DND-41 (cell line): ENCODE data around the gene THOC6.

Source experiments
- EZH2 ChIP-seq: IDR thresholded peaks from 3 replicates; pipeline ENCODE4 v1.6.1; 2012; ENCODE audit warnings: borderline replicate concordance, low read depth, mild to moderate bottlenecking, moderate library complexity, low read length, inconsistent platforms; ENCODE audit not compliant: severe bottlenecking
- TF ChIP-seq, protein P1 (sequence below): IDR thresholded peaks from 2 replicates; pipeline ENCODE4 v1.5.1; 2012; ENCODE audit warnings: borderline replicate concordance, low read length, moderate library complexity, mild to moderate bottlenecking; ENCODE audit not compliant: poor library complexity, severe bottlenecking; ENCODE audit errors: extremely low read depth

DNA sequence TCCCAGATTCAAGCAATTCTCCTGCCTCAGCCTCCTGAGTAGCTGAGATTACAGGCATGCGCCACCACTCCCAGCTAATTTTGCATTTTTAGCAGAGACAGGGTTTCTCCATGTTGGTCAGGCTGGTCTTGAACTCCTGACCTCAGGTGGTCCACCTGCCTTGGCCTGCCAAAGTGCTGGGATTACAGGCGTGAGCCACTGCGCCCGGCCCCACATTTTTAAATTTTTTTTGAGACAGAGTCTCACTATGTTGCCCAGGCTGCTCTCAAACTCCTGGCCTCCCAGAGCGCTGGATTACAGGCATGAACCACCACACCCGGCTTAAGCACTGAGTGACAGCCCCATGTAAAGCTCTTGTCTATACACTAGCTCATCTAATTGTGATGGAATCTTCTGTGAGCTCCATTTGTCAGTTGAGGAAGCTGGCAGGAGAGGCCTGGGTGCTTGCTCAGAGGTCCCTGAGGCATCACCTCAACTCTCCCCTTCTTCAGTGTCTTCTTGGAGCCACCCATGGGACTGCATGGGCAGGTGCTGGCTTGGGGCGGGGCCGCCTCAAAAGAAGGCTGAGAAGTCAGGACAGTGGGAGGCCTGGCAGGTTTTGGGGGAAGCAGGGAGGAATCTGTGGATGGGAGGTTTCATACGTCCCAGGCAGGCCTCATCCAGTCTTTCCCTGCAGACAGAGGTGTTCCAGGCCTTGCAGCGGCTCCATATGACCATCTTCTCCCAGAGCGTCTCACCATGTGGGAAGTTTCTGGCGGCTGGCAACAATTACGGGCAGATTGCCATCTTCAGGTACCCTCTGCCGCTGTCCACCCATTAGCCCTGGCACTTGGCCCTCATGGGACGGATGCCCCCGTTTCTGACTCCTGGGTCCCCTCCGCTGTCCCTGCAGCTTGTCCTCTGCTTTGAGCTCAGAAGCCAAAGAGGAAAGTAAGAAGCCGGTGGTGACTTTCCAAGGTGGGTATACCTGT is 1.5 kb downstream of the THOC6 start:
- TF ChIP-seq, protein P1, sequence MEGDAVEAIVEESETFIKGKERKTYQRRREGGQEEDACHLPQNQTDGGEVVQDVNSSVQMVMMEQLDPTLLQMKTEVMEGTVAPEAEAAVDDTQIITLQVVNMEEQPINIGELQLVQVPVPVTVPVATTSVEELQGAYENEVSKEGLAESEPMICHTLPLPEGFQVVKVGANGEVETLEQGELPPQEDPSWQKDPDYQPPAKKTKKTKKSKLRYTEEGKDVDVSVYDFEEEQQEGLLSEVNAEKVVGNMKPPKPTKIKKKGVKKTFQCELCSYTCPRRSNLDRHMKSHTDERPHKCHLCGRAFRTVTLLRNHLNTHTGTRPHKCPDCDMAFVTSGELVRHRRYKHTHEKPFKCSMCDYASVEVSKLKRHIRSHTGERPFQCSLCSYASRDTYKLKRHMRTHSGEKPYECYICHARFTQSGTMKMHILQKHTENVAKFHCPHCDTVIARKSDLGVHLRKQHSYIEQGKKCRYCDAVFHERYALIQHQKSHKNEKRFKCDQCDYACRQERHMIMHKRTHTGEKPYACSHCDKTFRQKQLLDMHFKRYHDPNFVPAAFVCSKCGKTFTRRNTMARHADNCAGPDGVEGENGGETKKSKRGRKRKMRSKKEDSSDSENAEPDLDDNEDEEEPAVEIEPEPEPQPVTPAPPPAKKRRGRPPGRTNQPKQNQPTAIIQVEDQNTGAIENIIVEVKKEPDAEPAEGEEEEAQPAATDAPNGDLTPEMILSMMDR: no peak
- TF ChIP-seq EZH2: no peak
